WI38 (cell line): Measurements from ENCODE around the gene PTPN3.

ENCODE experiments used
- H3K4me3 ChIP-seq: 2 replicates; pipeline ENCODE4 v1.5.1; 2011; ENCODE audit warnings: low read depth, mild to moderate bottlenecking, control low read depth, low read length
- CTCF ChIP-seq: IDR thresholded peaks from 2 replicates; pipeline ENCODE4 v1.5.1; 2012; ENCODE audit warnings: low read depth, mild to moderate bottlenecking, control low read depth, low read length

PTPN3 gene

GRCh38 chr9:109474944-109475343 is 23.2 kb downstream of the PTPN3 start:
- H3K4me3 ChIP-seq, result no peak overlapping the region
- TF ChIP-seq CTCF, result no peak

GRCh38 chr9:109474170-109474569 is 23.9 kb downstream of the PTPN3 start:
- TF ChIP-seq CTCF, result no peak
- no peak overlapping the region for H3K4me3 ChIP-seq

- no peak for TF ChIP-seq CTCF
- no peak overlapping the region for H3K4me3 ChIP-seq
These were observed 24.8 kb downstream of the PTPN3 start for GRCh38 chr9:109473329-109473728.

- TF ChIP-seq CTCF, result no peak
- H3K4me3 ChIP-seq, result no peak overlapping the region
These were observed 26.4 kb downstream of the PTPN3 start for GRCh38 chr9:109471475-109472393.

GRCh38 chr9:109469646-109470358 is 28.3 kb downstream of the PTPN3 start:
- TF ChIP-seq CTCF, result peak; percentile 97
- H3K4me3 ChIP-seq, result no peak overlapping the region

- no peak overlapping the region for H3K4me3 ChIP-seq
- TF ChIP-seq CTCF, result no peak
These were observed 29.2 kb downstream of the PTPN3 start for GRCh38 chr9:109468927-109469326.

GRCh38 chr9:109467936-109468335 is 30.2 kb downstream of the PTPN3 start:
- no peak overlapping the region for H3K4me3 ChIP-seq
- no peak for TF ChIP-seq CTCF
